ENCODE results near the gene LPP.

DNA sequence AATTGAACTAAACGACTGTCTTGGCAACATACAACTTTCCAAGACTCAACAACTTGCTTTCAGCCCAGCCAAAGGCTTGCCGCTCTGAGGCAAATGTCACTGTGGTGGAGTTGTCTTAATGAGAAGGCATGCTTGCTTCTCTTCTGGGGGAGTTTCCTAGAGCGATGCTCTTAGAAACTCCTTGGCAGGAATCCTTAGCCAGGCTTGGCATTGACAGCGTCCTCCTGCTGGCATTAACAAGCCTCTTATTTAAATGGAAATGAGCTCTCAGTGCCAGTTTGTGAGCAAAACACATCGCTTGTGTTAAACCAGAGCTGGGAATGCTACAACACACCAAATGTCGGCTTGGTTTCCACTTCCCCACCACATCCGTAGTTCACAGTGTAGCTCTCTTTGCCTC is 752.3 kb downstream of the LPP start:
- no peak for TF ChIP-seq CTCF (IDR thresholded peaks at IDR 0.05; ENCODE audit: insufficient read depth, low read length, poor library complexity, severe bottlenecking)
- no peak for TF ChIP-seq EZH2phosphoT487 (conservative IDR thresholded peaks at IDR 0.05; ENCODE audit: low read length)

Data from SU-DHL-6 (cell line).